LNCAP (cell line): Measurements from ENCODE around the gene CAMTA1.

ENCODE experiments used
- CTCF ChIP-seq: fragments of 450-650 bp; IDR thresholded peaks from 2 replicates; pipeline ENCODE4 v1.5.1; 2017; ENCODE audit warnings: mild to moderate bottlenecking

CAMTA1 gene

GRCh38 chr1:7648761-7649384 is 863.6 kb downstream of the CAMTA1 start:
- no peak for TF ChIP-seq CTCF

GRCh38 chr1:7650801-7651200 is 865.5 kb downstream of the CAMTA1 start:
- TF ChIP-seq CTCF = no peak

- no peak for TF ChIP-seq CTCF
Measured at GRCh38 chr1:7651203-7651602, 865.9 kb downstream of the CAMTA1 start.

- no peak for TF ChIP-seq CTCF
Measured at GRCh38 chr1:7652061-7652460, 866.8 kb downstream of the CAMTA1 start.

- TF ChIP-seq CTCF = no peak
Measured at GRCh38 chr1:7652515-7653098, 867.4 kb downstream of the CAMTA1 start.

- TF ChIP-seq CTCF = no peak
Measured at GRCh38 chr1:7654725-7655124, 869.5 kb downstream of the CAMTA1 start.

GRCh38 chr1:7655354-7655753 is 870.1 kb downstream of the CAMTA1 start:
- TF ChIP-seq CTCF = no peak
